GM18951 (cell line): Measurements from ENCODE around the gene SCRT2.

Source experiments
- POLR2A ChIP-seq: IDR thresholded peaks from 4 replicates; pipeline ENCODE4 v1.6.1; 2011; ENCODE audit warnings: mild to moderate bottlenecking; ENCODE audit not compliant: insufficient read length, insufficient read depth; ENCODE audit errors: extremely low read depth
- in situ Hi-C: fragments of 300-500 bp; cut with MboI; formaldehyde crosslinking; loops from one replicate; pipeline ENCODE4 v1.12.0; 2022; ENCODE audit warnings: low sequenced_read_pairs, mixed read lengths, inconsistent platforms; ENCODE audit not compliant: unreplicated experiment

Gene SCRT2

DNA sequence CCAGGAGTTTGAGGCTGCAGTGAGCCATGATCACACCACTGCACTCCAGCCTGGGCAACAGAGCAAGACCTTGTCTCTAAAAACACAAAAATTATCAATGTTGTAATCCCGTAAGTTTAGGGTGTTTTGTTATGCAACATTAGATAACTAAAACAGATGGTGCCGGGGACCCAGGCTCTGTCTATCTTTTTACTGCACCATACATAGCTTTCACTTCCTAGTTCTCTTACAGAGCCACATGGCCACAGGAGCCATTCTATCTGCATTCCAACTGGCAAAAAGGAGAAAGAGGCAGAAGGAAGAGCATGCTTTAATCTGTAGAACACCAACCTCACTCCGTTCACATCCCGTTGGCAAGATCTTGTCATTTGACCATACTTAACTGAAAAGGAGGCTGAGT, 60.1 kb downstream of the SCRT2 start:
- in situ Hi-C loops: no loop called here
- TF ChIP-seq POLR2A: no peak

DNA sequence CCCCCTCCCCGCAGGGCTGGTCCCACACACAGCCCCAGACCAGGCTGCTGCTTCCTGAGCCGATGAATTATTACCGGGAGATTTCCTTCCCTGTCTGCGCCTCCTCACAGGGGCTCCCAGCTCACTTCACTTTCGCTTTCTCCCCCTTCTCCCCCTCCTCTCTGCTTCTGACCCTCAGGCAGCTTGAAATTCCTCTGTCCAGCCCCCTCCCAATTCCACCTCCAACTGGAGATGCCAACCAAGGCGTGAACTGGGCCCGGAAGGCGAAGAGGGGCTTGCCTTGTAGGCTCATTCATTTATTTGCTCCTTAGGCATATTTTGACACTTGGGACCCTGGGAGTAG, 63.8 kb downstream of the SCRT2 start:
- in situ Hi-C loops: no loop called here
- no peak for TF ChIP-seq POLR2A
